WTC11 (cell line): Measurements from ENCODE around the gene P2RX6. TPM values are rescaled to one million over a fixed set of nuclear protein-coding genes. Genes with fewer than 3 reads are reported as not detected.

Experiments used
- ATAC-seq: fragments of 200-7000 bp; cut with Tn5 transposase; 2 replicates; pipeline ENCODE4 v1.10.0; 2021; ENCODE audit warnings: mild to moderate bottlenecking, moderate library complexity
- CTCF ChIA-PET: fragments of 300-600 bp; sonication (Branson Sonifier 250); formaldehyde crosslinking; loops from one replicate; lab custom pipeline; 2021; ENCODE audit warnings: antibody characterized with exemption; lab: Charles Lee
- POLR2A ChIA-PET: fragments of 350-600 bp; sonication (Branson Sonifier 250); formaldehyde crosslinking; loops from one replicate; lab custom pipeline; 2021; ENCODE audit warnings: antibody characterized with exemption; lab: Charles Lee
- DNase-seq: peaks from one replicate; pipeline ENCODE4 v3.0.0; 2021; ENCODE audit warnings: low spot score
- H3K27ac Mint-ChIP-seq: 2 replicates; pipeline ENCODE4 v1.8.0; 2021; ENCODE audit warnings: mixed read lengths
- H3K27me3 Mint-ChIP-seq: 2 replicates; pipeline ENCODE4 v1.8.0; 2021; ENCODE audit warnings: low read depth, mild to moderate bottlenecking, moderate library complexity, mixed read lengths
- H3K36me3 Mint-ChIP-seq: 2 replicates; pipeline ENCODE4 v1.8.0; 2021; ENCODE audit warnings: mixed read lengths
- H3K4me1 Mint-ChIP-seq: 2 replicates; pipeline ENCODE4 v1.8.0; 2022; ENCODE audit warnings: mixed read lengths
- H3K4me3 Mint-ChIP-seq: 2 replicates; pipeline ENCODE4 v1.8.0; 2021; ENCODE audit warnings: mild to moderate bottlenecking, moderate library complexity, mixed read lengths
- H3K9me3 Mint-ChIP-seq: 2 replicates; pipeline ENCODE4 v1.8.0; 2021; ENCODE audit warnings: mixed read lengths
- AR ChIP-seq: fragments of 250-450 bp; sonication (Bioruptor Pico); IDR thresholded peaks from 2 replicates; pipeline ENCODE4 v1.9.0; 2021; ENCODE audit warnings: mild to moderate bottlenecking
- ATF2 ChIP-seq: sonication (generic); formaldehyde crosslinking; IDR thresholded peaks from 2 replicates; pipeline ENCODE4 v1.8.1; 2022; ENCODE audit warnings: low read depth, missing genetic modification reagents, borderline replicate concordance
- CDX4 ChIP-seq: fragments of 250-450 bp; sonication (Bioruptor Pico); IDR thresholded peaks from 2 replicates; pipeline ENCODE4 v1.9.0; 2021; ENCODE audit warnings: moderate library complexity, mild to moderate bottlenecking, inconsistent platforms, borderline replicate concordance
- CREM ChIP-seq: sonication (generic); formaldehyde crosslinking; IDR thresholded peaks from 2 replicates; pipeline ENCODE4 v1.8.1; 2022; ENCODE audit warnings: mild to moderate bottlenecking, missing genetic modification reagents, moderate library complexity
- E2F4 ChIP-seq: sonication (generic); formaldehyde crosslinking; IDR thresholded peaks from 2 replicates; pipeline ENCODE4 v1.8.1; 2022; ENCODE audit warnings: low read depth, mild to moderate bottlenecking, moderate library complexity, missing genetic modification reagents, borderline replicate concordance
- FOXJ3 ChIP-seq: sonication (generic); formaldehyde crosslinking; IDR thresholded peaks from 2 replicates; pipeline ENCODE4 v1.9.0; 2021; ENCODE audit warnings: missing genetic modification reagents, mild to moderate bottlenecking, borderline replicate concordance
- MYBL2 ChIP-seq: sonication (generic); formaldehyde crosslinking; IDR thresholded peaks from 2 replicates; pipeline ENCODE4 v1.8.1; 2023; ENCODE audit warnings: mild to moderate bottlenecking, moderate library complexity, missing genetic modification reagents
- NFATC4 ChIP-seq: fragments of 250-450 bp; sonication (Bioruptor Pico); IDR thresholded peaks from 2 replicates; pipeline ENCODE4 v1.9.0; 2021; ENCODE audit warnings: mild to moderate bottlenecking
- RELA ChIP-seq: sonication (generic); formaldehyde crosslinking; IDR thresholded peaks from 2 replicates; pipeline ENCODE4 v1.8.1; 2022; ENCODE audit warnings: missing genetic modification reagents, mild to moderate bottlenecking, borderline replicate concordance
- ZNF532 ChIP-seq: fragments of 250-450 bp; sonication (Bioruptor Pico); IDR thresholded peaks from 2 replicates; pipeline ENCODE4 v1.9.0; 2021; ENCODE audit warnings: mild to moderate bottlenecking, borderline replicate concordance
- ZNF671 ChIP-seq: fragments of 250-450 bp; sonication (Bioruptor Pico); IDR thresholded peaks from 2 replicates; pipeline ENCODE4 v1.8.0; 2021; ENCODE audit warnings: mild to moderate bottlenecking
- total RNA-seq: library from RNA; stranded (reverse); gene quantifications from 3 replicates; pipeline ENCODE4 v1.2.3, GENCODE V29; 2021

Gene P2RX6
- total RNA-seq, 1 experiment from 2014 or later = 0.13 TPM

- DNase-seq (no peak), ATAC-seq (no peak)
- Mint-ChIP-seq H3K27me3 (peaks cover 37% of the 10 kb centered on the region), H3K27ac (no peak overlapping the region), H3K4me3 (no peak overlapping the region), H3K4me1 (0 out of 2 replicates have a peak, but pooled peaks cover 6% of the 10 kb centered on the region), H3K36me3 (0 out of 2 replicates have a peak, but pooled peaks cover 1% of the 10 kb centered on the region), H3K9me3 (peaks cover 1% of the 10 kb centered on the region)
- no peak for TF ChIP-seq RELA
- TF ChIP-seq ATF2 (CRISPR knock-in tag) = no peak
- no peak for TF ChIP-seq CREM
- no peak for TF ChIP-seq FOXJ3 (CRISPR knock-in tag)
- no peak for TF ChIP-seq ZNF671 (CRISPR knock-in tag)
- ChIA-PET POLR2A (interaction anchor here (1.5 kb wide), 1 partner anchor 16 kb away, joined by 3 read pairs; no protein-coding TSS in a partner anchor), CTCF (interaction anchor here (0.6 to 2.0 kb wide), 5 partner anchors 16 to 87 kb away, joined by 3 to 7 read pairs (median 4); partner anchors contain the start of gene CRKL)
Measured at GRCh38 chr22:20972933-20973577, 41.9 kb upstream of the P2RX6 start.

- Mint-ChIP-seq H3K27me3 (peaks cover 37% of the 10 kb centered on the region), H3K9me3 (peaks cover 8% of the 10 kb centered on the region), H3K4me1 (0 out of 2 replicates have a peak, but pooled peaks cover 3% of the 10 kb centered on the region), H3K4me3 (no peak overlapping the region), H3K36me3 (peaks cover 8% of the 10 kb centered on the region; the same call in 1 of the 2 replicates), H3K27ac (no peak overlapping the region)
- CTCF ChIA-PET = interaction anchor here (0.5 to 1.7 kb wide), 5 partner anchors 9 to 64 kb away, joined by 3 to 5 read pairs (median 3); partner anchors contain the start of gene CRKL
- ATAC-seq = no peak
- TF ChIP-seq CDX4 (CRISPR knock-in tag) = no peak
- TF ChIP-seq E2F4 (CRISPR knock-in tag) = no peak
- DNase-seq = no peak
- POLR2A ChIA-PET = interaction anchor here (1.5 kb wide), 1 partner anchor 16 kb away, joined by 3 read pairs; no protein-coding TSS in a partner anchor
Measured at GRCh38 chr22:20973634-20974286, 41.2 kb upstream of the P2RX6 start.

GRCh38 chr22:20974336-20974955 lies 40.5 kb upstream of the P2RX6 start:
- ChIA-PET CTCF (interaction anchor here (1.1 to 1.5 kb wide), 3 partner anchors 10 to 18 kb away, joined by 3 read pairs; no protein-coding TSS in a partner anchor), POLR2A (interaction anchor here (1.5 kb wide), 1 partner anchor 17 kb away, joined by 3 read pairs; no protein-coding TSS in a partner anchor)
- ATAC-seq (no peak), DNase-seq (no peak)
- Mint-ChIP-seq H3K27me3 (peaks cover 36% of the 10 kb centered on the region), H3K9me3 (peaks cover 12% of the 10 kb centered on the region), H3K4me3 (no peak overlapping the region), H3K4me1 (peaks cover 6% of the 10 kb centered on the region), H3K27ac (no peak overlapping the region), H3K36me3 (peaks cover 10% of the 10 kb centered on the region; the same call in 1 of the 2 replicates)
- TF ChIP-seq CREM (no peak), ZNF671 (CRISPR knock-in tag) (no peak), ZNF532 (CRISPR knock-in tag) (no peak), NFATC4 (CRISPR knock-in tag) (no peak), AR (CRISPR knock-in tag) (no peak), MYBL2 (CRISPR knock-in tag) (no peak)
